Ectodermal cell (in vitro differentiated cells): ENCODE data around the gene PRRG2.

Source experiments
- H3K27ac ChIP-seq: 2 replicates; pipeline ENCODE4 v1.7.0; 2013; ENCODE audit warnings: mild to moderate bottlenecking, low read depth, low read length; ENCODE audit not compliant: insufficient read depth, poor library complexity, severe bottlenecking
- H3K27me3 ChIP-seq: 2 replicates; pipeline ENCODE4 v1.7.0; 2013; ENCODE audit warnings: mild to moderate bottlenecking, low read length; ENCODE audit not compliant: insufficient read depth, control insufficient read depth, poor library complexity, severe bottlenecking
- H3K36me3 ChIP-seq: one replicate; pipeline ENCODE4 v1.7.0; 2013; ENCODE audit warnings: low read length; ENCODE audit not compliant: control insufficient read depth, insufficient read depth
- H3K4me1 ChIP-seq: one replicate; pipeline ENCODE4 v1.7.0; 2013; ENCODE audit warnings: low read length; ENCODE audit not compliant: control insufficient read depth, insufficient read depth
- H3K4me3 ChIP-seq: 2 replicates; pipeline ENCODE4 v1.7.0; 2013; ENCODE audit warnings: low read depth, low read length, control low read depth; ENCODE audit not compliant: insufficient read depth
- H3K9me3 ChIP-seq: 2 replicates; pipeline ENCODE4 v1.7.0; 2013; ENCODE audit warnings: mild to moderate bottlenecking, low read length, moderate library complexity; ENCODE audit not compliant: control insufficient read depth
- WGBS, 2 experiments: methylation state at CpG; one replicate each; pipeline ENCODE4 v1.1.7; 2013; ENCODE audit warnings: missing lambda C conversion rate in 2 of 2; 5-methylcytosine and 5-hydroxymethylcytosine counted together

Gene PRRG2

DNA sequence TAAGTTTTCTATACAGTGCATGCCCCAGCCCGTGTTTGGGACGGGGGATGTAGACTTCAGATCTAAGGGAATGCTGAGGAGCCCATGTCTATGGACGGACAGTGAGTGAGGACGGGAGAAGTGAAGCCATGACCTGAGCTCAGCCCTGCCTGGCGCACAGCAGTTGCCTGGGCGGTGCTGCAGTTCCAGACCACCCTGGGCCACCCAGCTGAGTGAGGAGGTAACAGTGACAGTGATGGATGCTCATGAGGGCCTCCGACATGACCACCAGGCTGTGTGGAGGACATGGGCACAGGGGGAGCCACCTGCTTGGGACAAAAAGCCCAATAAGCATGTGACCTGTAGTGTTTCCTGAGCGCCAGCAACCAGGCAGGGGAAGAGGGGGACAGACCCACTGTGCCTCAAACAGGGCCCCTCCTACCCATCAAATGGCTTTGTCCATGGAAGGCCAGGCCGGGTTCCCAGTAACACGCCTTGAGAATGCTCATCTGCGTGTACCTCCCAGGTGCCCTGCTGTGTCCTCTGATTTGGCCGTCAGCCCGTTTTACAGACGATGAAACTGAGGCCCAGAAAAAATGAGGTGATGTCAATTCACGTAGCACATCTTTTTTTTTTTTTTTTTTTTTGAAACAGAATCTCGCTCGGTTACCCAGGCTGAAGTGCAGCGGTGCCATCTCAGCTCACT is 23.3 kb upstream of the PRRG2 start:
- Histone ChIP-seq H3K9me3 (no peaks in the 10 kb centered on the region), H3K36me3 (peaks cover 27% of the 10 kb centered on the region), H3K27me3 (no peaks in the 10 kb centered on the region), H3K4me1 (peaks cover 12% of the 10 kb centered on the region), H3K27ac (no peak overlapping the region), H3K4me3 (no peak overlapping the region)
- 92% methylated on average over 18 of the region's 18 CpGs for WGBS, 2 experiments

DNA sequence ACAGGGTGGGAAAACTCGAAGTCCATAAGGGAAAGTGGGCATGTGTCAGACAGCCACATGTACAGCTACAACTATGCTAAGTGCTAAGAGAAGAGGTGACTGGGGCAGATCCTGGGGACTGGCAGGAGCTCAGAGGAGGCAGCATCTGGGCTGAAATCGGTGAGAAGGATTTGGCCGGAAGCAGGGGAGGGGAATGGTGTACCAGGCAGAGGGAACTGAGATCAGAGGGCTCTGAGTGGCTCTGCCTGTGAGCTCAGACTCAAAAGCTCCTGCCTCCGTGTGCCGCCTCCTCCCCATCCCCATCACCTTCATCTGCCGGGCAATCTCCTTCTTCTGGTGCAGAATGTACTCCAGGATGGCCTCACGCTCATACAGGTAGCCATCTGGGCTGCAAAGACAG is 22.5 kb upstream of the PRRG2 start:
- Histone ChIP-seq H3K36me3 (peaks cover 27% of the 10 kb centered on the region), H3K9me3 (no peaks in the 10 kb centered on the region), H3K27ac (no peak overlapping the region), H3K4me1 (peaks cover 12% of the 10 kb centered on the region), H3K27me3 (no peaks in the 10 kb centered on the region), H3K4me3 (no peak overlapping the region)
- WGBS, 2 experiments = 91 to 93% methylated on average over 7 of the region's 7 CpGs

DNA sequence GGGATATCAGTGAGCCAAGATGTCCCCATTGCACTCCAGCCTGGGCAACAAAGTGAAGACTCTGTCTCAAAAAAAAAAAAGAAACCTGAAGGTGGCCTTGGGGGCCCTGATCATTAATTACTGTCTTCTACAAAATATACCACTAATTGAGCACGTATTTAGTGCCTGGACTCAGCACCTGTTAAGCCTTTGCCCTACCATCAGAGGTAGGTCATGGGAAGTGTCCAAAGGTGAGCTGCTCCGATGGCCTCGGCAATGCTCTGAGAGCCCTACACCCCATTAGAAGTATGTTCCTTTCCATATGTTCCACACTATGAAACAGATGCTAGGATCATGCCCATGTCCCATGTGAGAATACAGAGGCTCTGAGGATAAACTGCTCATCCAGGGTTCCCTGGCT is 21.7 kb upstream of the PRRG2 start:
- Histone ChIP-seq H3K4me3 (no peak overlapping the region), H3K4me1 (peaks cover 12% of the 10 kb centered on the region), H3K27ac (no peak overlapping the region), H3K27me3 (no peaks in the 10 kb centered on the region), H3K9me3 (no peaks in the 10 kb centered on the region), H3K36me3 (peaks cover 27% of the 10 kb centered on the region)
- 88 to 97% methylated on average over 3 of the region's 3 CpGs for WGBS, 2 experiments

DNA sequence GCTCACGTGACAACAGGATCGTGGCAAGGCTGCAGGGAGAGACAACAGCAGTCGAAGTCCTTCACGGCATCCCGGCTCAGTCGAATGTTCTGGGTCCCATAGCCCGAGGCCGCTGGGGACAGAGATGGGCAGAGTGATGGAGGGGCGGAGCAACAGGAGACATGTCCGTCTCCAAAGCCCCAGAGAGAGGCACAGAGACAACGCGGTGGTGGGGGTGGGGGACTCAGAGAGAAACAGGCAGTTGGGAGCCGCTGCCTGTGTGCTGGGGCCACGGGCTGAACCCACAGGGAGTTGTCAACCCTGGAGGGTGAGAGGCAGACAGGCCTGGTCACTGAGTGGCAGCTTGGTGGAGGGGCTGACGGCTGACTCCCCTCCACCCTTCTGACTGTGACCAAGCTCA is 21.2 kb upstream of the PRRG2 start:
- Histone ChIP-seq H3K36me3 (peaks cover 27% of the 10 kb centered on the region), H3K9me3 (no peaks in the 10 kb centered on the region), H3K27me3 (no peaks in the 10 kb centered on the region), H3K4me3 (no peak overlapping the region), H3K27ac (no peak overlapping the region), H3K4me1 (peaks cover 12% of the 10 kb centered on the region)
- WGBS, 2 experiments = 86% methylated on average over 15 of the region's 15 CpGs

DNA sequence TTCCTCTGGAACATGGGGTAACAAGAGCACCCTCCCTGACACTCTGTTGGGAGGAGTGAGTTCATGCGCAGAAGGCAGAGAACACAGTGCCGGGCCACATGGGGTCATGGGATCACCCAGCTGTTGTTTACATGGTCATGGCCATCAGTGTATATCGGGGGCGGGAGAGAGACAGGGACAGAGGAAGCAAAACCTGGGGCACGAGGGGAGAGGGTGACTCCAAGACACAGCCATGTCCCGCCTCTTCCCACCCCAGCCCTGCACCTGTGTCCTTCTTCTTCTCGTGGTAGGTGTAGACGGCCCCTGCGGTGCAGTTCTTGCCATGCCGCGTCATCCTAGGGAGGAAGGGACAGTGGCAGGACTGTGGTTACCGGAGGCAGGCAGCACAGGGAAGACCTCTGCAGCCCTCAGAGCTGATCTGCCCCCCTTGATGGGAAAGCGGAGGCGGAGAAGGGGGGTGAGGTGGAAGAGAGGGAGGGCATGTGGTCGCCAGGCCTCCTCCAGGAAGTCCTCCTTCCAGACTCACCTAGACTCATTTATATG is 20.7 kb upstream of the PRRG2 start:
- Histone ChIP-seq H3K27ac (no peak overlapping the region), H3K36me3 (peaks cover 27% of the 10 kb centered on the region), H3K4me3 (no peak overlapping the region), H3K27me3 (no peaks in the 10 kb centered on the region), H3K9me3 (no peaks in the 10 kb centered on the region), H3K4me1 (peaks cover 12% of the 10 kb centered on the region)
- WGBS, 2 experiments = 89% methylated on average over 12 to 14 of the region's 15 CpGs

DNA sequence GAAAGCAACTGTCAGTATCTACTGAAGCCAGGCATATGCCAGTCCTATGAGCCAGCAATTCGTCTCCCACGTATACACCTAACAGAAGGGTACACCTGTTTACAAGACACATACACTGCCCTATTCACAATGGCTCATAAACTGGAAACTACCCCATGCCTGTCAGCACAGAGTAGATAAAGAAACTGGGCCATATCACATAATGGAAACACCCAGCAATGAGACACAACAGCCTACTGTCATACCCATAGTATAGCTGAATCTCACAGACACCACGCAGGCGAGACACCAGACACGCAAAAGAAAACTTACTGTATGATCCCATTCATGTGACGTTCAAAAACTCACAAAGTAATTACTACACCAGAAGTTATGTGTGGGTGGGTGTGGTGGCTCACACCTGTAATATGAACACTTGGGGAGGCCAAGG is 16.5 kb upstream of the PRRG2 start:
- Histone ChIP-seq H3K36me3 (peaks cover 2% of the 10 kb centered on the region), H3K27me3 (no peaks in the 10 kb centered on the region), H3K27ac (no peak overlapping the region), H3K4me1 (no peaks in the 10 kb centered on the region), H3K9me3 (no peaks in the 10 kb centered on the region), H3K4me3 (no peak overlapping the region)
- WGBS, 2 experiments = 92% methylated on average over 6 of the region's 6 CpGs

DNA sequence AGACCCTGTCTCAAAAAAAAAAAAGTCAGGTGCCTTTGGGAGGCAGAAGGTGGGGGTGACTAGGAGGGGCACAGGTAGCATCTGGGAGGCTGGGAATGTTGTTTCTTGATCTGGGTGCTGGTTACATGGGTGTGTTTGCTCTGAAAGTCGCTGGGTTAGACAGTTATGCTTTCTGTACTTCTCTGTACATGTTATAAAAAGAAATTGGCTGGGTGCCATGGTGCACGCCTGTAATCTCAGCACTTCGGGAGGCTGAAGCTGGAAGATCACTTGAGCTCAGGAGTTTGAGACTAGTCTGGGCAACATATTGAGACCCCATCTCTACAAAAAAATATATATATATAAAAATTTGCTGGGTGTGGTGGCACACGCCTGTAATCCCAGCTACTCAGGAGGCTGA is 15.9 kb upstream of the PRRG2 start:
- no peaks in the 10 kb centered on the region for H3K36me3 ChIP-seq
- no peaks in the 10 kb centered on the region for H3K27me3 ChIP-seq
- no peak overlapping the region for H3K27ac ChIP-seq
- WGBS, 2 experiments = 87 to 96% methylated on average over 4 of the region's 4 CpGs
- no peak overlapping the region for H3K4me3 ChIP-seq
- H3K4me1 ChIP-seq = peaks cover under 1% of the 10 kb centered on the region
- no peaks in the 10 kb centered on the region for H3K9me3 ChIP-seq

DNA sequence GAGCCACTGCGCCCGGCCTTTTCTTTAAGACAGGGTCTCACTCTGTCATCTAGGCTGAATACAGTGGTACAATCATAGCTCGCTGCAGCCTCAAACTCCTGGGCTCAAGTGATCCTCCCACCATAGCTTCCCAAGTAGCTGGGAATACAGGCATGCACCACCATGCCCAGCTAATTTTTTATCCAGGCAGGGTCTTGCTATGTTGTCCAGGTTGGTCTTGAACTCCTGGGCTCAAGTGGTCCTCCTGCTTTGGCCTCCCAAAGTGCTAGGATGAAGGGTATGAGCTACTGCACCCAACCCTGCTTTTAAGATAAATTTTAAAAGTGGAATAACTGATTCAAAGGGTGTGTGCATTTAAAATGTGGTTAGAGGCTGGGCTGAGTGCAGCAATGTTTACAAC is 14.8 kb upstream of the PRRG2 start:
- WGBS, 2 experiments = 93 to 94% methylated on average over 3 of the region's 3 CpGs

DNA sequence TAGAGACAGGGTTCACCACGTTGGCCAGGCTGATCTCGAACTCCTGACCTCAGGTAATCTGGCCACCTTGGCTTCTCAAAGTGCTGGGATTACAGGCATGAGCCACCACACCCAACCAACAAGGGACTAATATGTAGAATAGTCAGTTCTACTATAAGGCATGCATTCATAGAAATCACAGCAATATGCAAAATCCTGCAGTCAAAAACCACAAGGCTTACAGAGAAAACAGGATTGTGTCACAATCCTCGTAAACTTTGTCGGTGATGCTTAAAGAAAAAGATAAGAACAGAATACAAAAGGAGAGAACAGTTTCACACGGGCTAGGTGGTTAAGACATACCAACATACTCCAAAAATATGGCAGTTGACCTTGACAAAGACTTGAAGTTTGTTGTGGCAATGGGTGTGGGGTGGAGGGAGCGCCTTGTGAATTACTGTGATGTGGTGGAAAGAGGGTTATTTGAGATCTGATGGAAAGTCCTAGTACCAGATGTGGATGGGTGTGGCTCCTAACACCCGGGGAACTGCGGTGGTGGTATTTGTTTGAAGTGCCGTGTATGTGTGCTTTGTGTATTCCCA is 13.2 kb upstream of the PRRG2 start:
- H3K9me3 ChIP-seq = no peaks in the 10 kb centered on the region
- H3K36me3 ChIP-seq = no peaks in the 10 kb centered on the region
- 92 to 94% methylated on average over 9 of the region's 9 CpGs for WGBS, 2 experiments
- no peak overlapping the region for H3K4me3 ChIP-seq
- no peak overlapping the region for H3K27ac ChIP-seq
- peaks cover 6% of the 10 kb centered on the region for H3K4me1 ChIP-seq
- no peaks in the 10 kb centered on the region for H3K27me3 ChIP-seq

More for the DNA sequence above, 14.8 kb upstream of the PRRG2 start:
- Histone ChIP-seq H3K27me3 (no peaks in the 10 kb centered on the region), H3K4me1 (peaks cover 6% of the 10 kb centered on the region), H3K27ac (no peak overlapping the region), H3K36me3 (no peaks in the 10 kb centered on the region), H3K9me3 (no peaks in the 10 kb centered on the region), H3K4me3 (no peak overlapping the region)

DNA sequence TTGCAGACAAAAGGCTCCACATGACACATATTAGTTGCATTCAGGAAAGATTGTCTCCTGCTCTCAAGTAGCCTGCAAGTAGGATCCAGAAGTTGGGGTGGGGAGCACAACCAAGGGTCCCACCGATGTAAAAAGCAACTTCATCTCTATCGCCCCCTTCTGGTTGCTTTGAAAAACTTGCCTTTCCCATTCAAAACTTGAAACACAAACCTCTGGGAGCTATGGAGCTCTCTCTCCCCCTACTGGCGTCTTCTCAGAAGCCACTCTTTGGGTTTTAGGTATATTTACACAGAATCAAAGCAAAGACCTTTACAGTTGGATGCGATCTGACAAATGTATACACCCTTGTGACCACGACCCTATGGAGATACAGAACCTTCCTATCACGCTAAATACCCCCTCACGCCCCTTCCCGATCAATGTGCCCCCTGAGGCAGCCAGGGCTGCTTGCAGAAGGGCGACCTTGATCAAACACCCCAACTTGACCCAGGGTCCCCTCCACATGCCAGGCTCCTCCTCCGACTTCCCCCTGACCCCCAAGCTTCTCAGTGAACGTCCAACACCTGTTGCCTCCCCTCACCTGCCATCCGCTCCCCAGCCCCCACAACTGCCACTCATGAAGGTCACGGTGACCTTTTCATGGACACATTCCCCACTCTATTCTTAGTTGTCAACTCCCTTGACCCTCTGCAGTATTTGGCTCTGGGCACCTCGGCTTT is 10.8 kb upstream of the PRRG2 start:
- WGBS, 2 experiments = 41% methylated on average over 14 of the region's 14 CpGs
- Histone ChIP-seq H3K9me3 (no peaks in the 10 kb centered on the region), H3K27me3 (no peaks in the 10 kb centered on the region), H3K27ac (no peak overlapping the region), H3K4me3 (no peak overlapping the region), H3K4me1 (peaks cover 6% of the 10 kb centered on the region), H3K36me3 (peaks cover 6% of the 10 kb centered on the region)
